ENCODE results near the gene MMP14. TPM values are rescaled to one million over a fixed set of nuclear protein-coding genes. Genes with fewer than 3 reads are reported as not detected.

Gene MMP14
- total and polyA plus RNA-seq, 2 of the 13 experiments (the other 11 are each of a cell fraction or from before 2014, with no cell fraction given): 5.2 to 9.8 TPM

DNA sequence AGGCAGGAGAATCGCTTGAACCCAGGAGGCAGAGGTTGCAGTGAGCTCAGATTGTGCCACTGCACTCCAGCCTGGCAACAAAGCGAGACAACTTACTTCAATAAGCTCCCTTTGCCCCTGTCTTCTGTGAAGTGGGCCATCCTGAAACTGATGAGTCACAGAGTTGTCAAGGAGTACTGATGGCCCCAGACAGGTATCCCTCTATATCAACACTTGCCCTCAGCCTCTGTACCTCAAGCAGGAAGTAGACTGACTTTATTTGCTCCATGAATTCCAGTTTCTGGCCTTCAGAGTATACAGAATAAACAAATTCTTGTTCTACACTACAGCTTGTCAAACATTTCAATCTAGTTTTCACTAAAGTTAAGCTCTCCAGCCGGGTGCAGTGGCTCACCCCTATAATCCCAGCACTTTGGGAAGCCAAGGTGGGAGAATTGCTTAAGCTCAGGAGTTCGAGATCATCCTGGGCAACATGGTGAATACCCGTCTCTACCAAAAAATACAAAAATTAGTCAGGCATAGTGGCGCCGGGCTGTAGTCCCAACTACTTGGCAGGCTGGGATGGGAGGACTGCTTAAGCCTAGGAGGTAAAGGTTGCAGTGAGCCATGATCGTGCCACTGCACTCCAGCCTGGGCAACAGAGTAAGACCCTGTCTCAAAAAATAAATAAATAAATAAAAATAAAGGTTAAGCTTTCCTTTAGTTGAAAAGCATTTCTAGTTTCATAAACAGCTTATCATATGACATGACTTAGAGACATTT, 18.8 kb downstream of the MMP14 start (continued):
- TF ChIP-seq PHF20 (CRISPR knock-in tag; IDR thresholded peaks at IDR 0.05) (no peak), RCOR2 (CRISPR knock-in tag; IDR thresholded peaks at IDR 0.05) (no peak), SRSF4 (IDR thresholded peaks at IDR 0.05; ENCODE audit: low read depth, low read length, poor library complexity, severe bottlenecking) (no peak), ZNF101 (CRISPR knock-in tag; IDR thresholded peaks at IDR 0.05; ENCODE audit: borderline replicate concordance, low read depth) (no peak), ZNF816 (CRISPR knock-in tag; IDR thresholded peaks at IDR 0.05; ENCODE audit: borderline replicate concordance) (no peak), NRL (CRISPR knock-in tag; IDR thresholded peaks at IDR 0.05; ENCODE audit: borderline replicate concordance) (no peak), NAIF1 (CRISPR knock-in tag; IDR thresholded peaks at IDR 0.05; ENCODE audit: borderline replicate concordance) (no peak), ZBTB1 (CRISPR knock-in tag; IDR thresholded peaks at IDR 0.05; ENCODE audit: borderline replicate concordance) (no peak), CREM (IDR thresholded peaks at IDR 0.05) (no peak), CREM (CRISPR knock-in tag; IDR thresholded peaks at IDR 0.05) (no peak), RFXAP (CRISPR knock-in tag; IDR thresholded peaks at IDR 0.05; ENCODE audit: borderline replicate concordance) (no peak), GPN1 (CRISPR knock-in tag; IDR thresholded peaks at IDR 0.05; ENCODE audit: borderline replicate concordance) (no peak), ARID3A (IDR thresholded peaks at IDR 0.05; ENCODE audit: low read depth, low read length) (peak; percentile 59; the same call in 1 of the 2 replicates), ZNF550 (CRISPR knock-in tag; IDR thresholded peaks at IDR 0.05; ENCODE audit: borderline replicate concordance) (no peak), YEATS2 (CRISPR knock-in tag; IDR thresholded peaks at IDR 0.05; ENCODE audit: borderline replicate concordance) (no peak), ZNF138 (CRISPR knock-in tag; IDR thresholded peaks at IDR 0.05; ENCODE audit: low read depth) (no peak), MBD4 (IDR thresholded peaks at IDR 0.05; ENCODE audit: borderline replicate concordance, low read length) (no peak), ZNF253 (CRISPR knock-in tag; IDR thresholded peaks at IDR 0.05; ENCODE audit: borderline replicate concordance) (no peak), ZNF788 (CRISPR knock-in tag; IDR thresholded peaks at IDR 0.05; ENCODE audit: borderline replicate concordance) (no peak), ZKSCAN8 (CRISPR knock-in tag; IDR thresholded peaks at IDR 0.05; ENCODE audit: borderline replicate concordance) (no peak), ZBTB21 (CRISPR knock-in tag; IDR thresholded peaks at IDR 0.05) (peak; percentile 40; the same call in 1 of the 2 replicates), MIER3 (CRISPR knock-in tag; IDR thresholded peaks at IDR 0.05; ENCODE audit: borderline replicate concordance) (no peak), SAP130 (CRISPR knock-in tag; IDR thresholded peaks at IDR 0.05; ENCODE audit: low read depth) (peak; percentile 74)
- TF ChIP-seq, protein P1, sequence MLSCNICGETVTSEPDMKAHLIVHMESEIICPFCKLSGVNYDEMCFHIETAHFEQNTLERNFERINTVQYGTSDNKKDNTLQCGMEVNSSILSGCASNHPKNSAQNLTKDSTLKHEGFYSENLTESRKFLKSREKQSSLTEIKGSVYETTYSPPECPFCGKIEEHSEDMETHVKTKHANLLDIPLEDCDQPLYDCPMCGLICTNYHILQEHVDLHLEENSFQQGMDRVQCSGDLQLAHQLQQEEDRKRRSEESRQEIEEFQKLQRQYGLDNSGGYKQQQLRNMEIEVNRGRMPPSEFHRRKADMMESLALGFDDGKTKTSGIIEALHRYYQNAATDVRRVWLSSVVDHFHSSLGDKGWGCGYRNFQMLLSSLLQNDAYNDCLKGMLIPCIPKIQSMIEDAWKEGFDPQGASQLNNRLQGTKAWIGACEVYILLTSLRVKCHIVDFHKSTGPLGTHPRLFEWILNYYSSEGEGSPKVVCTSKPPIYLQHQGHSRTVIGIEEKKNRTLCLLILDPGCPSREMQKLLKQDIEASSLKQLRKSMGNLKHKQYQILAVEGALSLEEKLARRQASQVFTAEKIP (CRISPR knock-in tag; IDR thresholded peaks at IDR 0.05; ENCODE audit: borderline replicate concordance): no peak
- TF ChIP-seq, protein P2, sequence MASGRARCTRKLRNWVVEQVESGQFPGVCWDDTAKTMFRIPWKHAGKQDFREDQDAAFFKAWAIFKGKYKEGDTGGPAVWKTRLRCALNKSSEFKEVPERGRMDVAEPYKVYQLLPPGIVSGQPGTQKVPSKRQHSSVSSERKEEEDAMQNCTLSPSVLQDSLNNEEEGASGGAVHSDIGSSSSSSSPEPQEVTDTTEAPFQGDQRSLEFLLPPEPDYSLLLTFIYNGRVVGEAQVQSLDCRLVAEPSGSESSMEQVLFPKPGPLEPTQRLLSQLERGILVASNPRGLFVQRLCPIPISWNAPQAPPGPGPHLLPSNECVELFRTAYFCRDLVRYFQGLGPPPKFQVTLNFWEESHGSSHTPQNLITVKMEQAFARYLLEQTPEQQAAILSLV (CRISPR knock-in tag; IDR thresholded peaks at IDR 0.05; ENCODE audit: borderline replicate concordance): no peak
- TF ChIP-seq, protein P3, sequence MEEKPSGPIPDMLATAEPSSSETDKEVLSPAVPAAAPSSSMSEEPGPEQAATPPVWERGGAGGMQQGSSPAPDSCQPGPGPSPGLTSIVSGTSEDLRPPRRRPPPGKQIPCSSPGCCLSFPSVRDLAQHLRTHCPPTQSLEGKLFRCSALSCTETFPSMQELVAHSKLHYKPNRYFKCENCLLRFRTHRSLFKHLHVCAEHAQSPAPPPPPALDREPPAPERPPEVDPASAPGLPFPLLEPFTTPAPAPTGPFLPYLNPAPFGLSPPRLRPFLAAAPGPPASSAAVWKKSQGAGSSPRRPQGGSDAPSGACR (CRISPR knock-in tag; IDR thresholded peaks at IDR 0.05): peak; percentile 20; the same call in 1 of the 2 replicates
